ENCODE measurements around the gene PSMC3.

GRCh38 chr11:47372422-47372821, 53.8 kb downstream of the PSMC3 start:
- TF ChIP-seq SUZ12 (IDR thresholded peaks at IDR 0.05; ENCODE audit: extremely low read depth, insufficient read depth, insufficient read length) = no peak
- no peak for TF ChIP-seq ZNF274 (IDR thresholded peaks at IDR 0.05; ENCODE audit: low read depth, low read length)

All from NT2/D1 (cell line).